Measurements from ENCODE around the gene RAB36.

RAB36 gene

DNA sequence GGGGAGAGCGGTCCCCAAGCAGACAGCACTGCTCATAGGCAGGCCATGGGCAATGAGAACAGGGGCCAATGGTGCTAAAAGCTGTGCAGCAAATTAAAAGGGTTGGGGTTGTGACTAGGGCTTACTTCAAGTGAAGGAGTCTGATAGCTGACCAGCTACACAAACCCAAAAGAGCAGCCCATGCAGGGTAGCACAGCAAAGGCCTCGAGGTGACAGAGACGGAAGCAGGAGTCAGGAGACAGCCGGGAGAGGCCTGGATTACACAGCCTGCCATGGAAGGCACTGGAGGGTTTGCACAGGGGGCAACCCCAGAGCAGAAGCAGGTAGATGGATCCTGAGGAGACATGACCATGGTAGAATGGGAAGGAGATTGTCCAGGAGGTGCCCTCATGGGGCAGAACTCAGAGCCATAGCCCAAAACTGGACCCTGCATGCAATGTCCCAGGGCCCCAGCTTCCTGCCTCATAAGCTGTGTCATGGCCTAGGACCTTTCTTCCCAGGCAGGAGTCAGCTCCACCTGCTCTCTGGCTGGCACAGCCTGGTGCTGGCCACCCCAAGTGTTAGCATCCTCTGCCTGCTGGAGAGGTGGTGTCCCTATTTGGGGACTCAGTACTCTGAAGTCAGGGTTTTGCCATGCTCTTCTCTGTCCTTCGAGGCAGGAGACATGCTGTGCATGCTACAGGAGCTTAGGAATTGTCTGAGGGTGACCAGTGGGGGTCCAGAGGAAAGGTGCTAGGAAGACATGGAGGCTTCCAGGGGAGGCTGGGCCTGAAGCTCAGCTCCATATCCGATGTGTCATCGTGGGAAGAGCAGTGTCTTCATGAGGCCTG is 36.8 kb upstream of the RAB36 start:
- DNase-seq: no peak

DNA sequence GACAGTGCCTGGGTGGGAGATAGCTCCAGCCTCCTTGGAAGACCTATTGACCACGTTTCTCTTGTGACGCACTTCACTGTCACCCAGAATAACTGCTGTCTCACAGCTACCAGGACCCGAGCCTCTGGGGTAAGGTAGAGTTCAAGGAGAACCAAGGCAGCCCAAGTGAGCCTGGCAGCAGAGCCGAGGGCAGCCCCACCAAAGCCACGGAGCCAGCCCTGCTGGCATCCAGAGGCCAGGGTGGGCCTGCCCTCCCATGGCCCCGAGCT is 36.3 kb upstream of the RAB36 start:
- no peak for DNase-seq

DNA sequence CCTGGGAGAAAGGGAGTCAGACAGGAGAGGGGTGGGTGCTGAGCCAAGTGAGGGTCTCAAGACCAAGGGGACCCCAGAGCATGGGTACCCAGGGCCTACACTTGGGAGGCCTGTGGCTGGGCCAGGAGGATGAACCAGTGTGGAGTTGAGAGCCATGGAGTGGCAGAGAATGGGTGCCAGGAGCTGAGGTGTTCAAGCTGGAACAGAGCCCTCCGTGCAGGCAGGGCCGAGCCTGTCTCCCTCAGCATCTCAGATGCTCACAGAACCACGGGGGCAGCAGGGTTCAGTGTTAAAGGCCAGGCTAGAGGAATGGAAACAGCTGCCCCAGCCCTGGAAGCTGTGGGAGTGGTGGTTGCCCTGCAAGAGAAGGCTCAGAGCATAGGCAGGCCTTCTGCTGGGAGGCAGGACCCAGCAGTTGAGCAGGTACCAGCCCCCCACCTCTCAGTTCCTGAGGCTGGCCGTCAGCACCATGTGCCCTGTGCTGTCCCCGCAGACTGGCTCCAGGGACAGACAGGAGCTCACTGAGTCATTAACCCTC is 35.8 kb upstream of the RAB36 start:
- DNase-seq: no peak

DNA sequence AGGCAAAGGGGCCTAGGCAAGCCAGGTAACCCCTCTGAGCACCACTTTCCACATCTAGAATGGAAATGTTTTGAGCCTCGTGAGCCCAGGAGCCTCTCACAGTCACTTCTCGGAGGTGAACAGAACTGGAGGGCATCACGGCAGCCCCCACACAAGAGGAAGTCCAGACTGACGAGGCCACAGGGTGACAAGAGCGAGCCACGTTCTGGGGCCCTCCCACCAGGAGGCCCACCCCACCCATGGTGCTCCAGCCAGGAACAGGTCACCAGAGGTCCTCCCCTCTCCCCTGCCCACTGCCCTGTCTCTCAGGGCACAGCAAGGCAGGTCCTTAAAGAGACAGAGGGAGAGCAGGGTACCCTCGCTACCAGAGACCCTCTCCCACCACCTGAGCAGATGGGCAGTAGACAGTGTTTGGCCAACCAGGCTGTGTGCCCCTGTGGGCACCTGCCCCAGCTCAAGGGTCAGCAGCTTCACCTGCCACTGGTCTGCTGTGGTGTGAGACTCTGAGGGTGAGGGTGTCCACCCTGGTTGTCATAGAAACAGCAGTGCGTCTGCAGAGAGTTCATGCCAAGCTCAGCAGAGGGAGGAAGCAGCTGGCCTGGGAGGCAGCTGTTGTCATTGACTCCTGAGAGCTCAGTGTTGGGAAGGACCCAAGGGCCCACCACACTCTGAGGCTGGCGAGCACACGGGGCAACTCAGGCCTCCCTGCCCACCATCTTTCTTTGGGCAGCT is 34.9 kb upstream of the RAB36 start:
- DNase-seq: no peak

DNA sequence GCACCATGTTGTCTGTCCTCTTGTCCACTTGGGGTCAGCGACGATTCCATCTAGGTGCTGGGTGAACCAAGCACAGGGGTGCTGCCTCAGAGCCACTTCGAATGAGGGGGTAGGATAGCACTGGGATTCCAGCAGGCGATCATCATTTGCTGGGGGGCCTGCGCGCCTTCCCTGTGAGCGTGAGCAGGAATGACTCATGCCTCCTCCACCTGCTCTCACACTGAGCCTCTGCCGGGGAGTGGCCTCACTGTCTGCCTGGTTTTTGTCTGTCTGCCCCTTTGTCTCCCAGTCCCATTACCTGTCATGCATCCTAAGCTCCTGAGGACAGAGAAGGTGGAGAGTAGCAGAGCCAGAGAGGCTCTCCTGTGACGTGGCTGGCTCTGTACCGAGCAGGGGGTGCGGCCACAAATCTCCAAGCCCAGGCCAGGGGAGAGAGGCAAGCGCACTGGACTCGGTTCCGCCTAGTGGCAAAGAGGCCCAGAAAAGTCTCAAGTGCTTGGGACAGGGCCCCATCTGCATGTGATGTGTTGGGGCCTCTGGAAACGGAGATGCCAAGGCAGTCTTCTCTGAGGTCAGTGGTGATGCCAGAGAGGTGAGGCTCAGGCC is 34.3 kb upstream of the RAB36 start:
- no peak for DNase-seq

DNA sequence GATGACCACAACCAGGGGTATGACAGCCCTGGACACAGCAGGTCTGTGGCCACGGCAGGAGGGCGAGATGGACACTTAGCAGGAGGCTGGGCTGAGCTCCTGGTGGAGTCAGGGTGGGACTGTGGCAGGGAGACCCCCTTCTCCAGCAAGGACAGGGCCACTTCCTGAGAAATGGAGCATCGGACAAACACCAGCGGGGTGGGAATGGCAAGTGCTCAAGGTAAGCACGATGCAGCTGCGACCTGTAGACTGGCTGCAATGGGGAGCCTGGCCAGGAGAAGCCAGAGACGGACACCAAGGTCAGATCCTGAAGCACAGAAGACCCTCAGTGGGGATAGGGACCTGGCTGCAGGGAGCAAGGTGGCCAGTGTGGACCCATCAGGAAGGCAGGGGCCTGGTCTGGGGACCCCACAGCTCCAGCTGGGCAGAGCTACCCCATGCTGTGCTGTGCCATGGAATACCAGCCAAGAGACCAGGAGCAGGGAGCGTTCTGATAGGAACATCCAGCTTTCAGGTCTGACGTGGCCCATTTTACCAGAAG is 32.7 kb upstream of the RAB36 start:
- no peak for DNase-seq

DNA sequence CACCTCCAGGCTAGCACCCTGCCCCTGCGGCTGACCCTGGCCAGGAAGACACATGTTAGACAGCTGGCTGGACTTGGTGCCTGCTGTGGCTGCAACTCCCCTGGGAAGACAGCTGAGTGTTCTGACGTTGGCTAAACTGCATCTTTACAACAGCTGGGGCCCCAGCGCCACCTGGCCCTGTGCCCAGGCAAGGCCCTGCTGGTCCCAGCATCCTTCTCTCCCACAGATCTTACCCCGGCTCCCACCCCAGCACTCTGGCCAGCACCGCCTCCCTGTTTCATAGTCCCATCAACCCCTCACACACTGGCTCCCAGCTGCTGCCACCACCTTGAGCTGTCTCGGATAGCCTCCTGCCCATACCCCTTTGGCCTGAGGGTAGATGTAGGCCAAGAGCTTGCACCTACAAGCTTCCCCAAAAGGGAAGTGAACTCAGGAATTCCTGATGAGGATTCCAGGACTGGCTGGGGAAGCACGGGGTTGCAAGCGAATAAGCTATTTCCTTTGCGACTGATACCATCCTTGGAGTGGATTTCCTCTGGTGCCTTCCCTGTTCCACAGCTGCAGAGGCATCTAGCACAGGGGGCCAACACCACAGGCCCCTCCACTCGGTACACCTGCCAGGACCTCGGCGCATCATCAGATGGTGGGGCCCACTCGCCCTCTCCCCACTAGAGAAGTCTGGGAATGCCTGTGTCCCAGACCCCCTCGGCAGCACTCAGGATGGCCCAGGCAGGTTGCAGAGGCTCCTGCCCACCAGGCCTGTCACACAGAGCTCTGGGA is 32.0 kb upstream of the RAB36 start:
- no peak for DNase-seq

DNA sequence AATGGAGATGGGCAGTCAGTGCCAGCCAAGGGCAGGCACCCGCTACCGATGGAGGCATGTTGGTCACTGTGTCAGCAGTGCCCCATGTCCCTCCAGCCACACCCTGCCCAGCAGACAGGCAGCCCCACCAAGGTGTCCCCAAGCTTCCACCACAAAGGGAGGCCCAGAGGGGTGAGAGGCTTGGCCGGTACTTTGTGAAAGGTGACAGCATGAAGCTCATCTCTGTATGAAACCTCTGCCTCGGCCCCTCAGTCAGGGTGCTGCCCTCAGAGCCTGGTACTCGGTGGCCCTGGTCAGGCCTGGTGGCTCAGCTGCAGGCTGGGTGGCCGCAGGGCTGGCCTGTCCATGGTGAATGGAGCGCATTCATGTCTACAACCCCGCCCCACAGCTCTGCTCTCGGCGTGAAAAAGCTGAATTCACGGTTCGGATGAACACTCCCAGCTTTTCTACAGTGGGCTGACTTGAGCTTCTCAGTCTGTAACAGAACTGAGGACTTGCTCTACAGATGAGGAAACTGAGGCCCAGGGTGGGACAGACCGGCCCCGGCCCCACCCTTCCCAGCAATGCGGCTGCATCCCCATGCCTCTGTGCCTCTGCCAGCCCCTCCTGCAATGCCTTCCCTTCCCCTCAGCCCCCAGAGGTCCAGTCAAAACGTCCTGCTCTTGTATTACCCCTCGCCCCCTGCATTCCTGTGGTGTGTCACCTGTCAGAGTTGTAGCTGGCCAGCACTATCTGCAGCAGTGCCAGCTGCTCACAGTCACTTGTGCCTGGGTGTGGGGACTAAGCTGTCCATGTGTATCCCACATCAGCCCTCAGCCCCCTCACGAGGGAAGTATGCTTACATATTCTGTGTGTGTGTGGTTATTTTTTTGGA is 31.2 kb upstream of the RAB36 start:
- no peak for DNase-seq

DNA sequence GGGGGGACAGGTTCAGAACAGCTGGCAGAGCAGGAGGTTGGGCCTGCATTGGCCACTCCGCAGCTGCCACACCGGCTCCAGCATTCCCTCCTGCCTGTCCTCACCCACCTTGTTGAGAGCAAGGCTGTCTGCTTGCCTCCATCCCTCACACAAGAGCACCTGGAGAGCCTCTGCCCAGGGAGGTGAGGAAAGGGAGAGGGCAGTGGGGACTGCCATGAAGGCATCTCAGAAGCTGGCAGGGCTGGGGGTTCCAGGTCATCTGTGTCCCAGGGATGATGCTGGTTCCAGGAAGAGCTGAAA is 30.6 kb upstream of the RAB36 start:
- no peak for DNase-seq

DNA sequence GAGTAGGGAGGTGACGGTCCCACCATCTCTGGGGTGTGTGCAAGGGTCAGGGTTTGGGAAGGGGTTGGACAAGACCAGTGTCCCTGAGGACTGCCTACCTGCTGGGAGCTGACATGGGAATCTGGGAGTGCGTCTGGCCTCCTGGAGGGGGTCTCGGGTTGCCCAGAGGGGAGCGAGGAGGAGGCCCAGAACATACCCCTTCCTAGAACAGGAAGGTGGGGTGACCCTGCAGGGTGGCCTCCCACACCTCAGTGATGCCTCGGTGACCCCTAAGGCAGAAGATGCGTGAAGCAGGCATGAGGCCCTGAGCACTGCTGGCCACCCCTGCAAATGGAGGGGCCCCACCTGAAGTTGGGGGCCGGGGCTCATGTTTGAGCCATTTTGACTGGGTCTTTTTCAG is 29.9 kb upstream of the RAB36 start:
- DNase-seq: no peak

DNA sequence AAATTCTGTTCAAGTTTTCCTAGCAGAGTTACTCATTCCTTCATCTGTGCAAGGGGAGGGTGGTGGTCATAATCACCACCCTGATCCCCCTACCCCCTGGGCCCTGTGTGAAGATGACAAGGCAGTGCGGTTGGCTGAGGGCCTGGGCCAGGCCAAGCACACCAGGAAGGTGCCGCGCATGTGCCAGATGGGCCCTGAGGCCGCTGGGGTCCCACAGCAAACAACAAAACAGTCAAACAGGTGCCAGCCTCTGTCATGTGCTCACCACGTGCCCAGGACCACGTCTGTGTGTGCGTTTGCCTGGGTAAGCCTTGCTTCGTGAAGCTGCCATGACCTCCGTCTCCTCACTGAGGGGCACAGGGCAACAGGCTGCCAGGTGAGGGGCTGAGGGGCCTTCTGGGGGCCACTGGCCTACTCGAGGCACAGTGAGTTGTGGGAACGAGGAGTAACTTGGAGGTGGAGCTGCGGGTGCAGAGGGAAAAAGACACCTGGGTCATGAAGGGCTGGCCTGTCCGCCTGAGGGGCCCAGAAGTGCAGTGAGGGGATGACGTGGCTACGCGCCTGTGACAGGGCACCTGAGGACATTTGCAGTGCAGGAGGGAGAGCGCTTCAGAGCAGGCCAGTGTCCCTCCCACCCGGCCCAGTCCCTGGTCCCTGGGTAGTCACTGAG is 29.3 kb upstream of the RAB36 start:
- no peak for DNase-seq

DNA sequence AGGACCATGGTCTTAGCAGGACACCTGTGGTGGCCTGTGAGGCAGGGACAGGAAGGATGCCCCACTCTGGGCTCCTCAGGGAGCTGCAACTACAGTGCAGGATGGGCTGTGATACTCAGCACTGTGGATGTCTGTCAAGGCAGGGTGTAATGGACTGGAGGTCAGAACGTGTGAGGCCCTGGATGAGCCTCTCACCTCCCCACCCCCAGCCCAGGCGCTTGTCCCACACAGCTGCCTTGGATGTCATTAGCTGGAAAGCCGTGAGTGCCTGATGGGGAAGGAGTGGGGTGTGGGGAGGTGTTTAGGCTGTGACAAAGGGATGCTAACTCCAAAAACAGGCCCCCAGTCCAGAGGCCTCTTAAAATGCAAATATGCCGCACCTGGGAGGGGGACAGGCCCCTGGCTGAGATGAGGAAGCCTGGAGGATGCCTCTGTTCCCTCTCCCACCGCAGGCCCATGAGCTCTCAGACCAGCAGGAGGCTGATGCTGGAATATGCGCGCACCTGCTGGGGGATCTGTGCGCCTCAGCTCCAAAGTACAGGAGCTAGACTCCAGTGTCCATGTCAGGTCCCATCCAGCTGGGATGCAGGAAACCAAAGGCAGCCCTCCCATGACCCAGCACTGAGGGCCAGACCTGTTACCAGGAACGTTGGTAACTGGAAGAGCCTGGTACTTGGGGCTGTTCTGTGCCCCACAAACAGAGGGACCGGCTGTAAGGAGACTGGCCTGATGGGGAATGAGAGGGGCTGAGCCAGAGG is 28.6 kb upstream of the RAB36 start:
- no peak for DNase-seq

DNA sequence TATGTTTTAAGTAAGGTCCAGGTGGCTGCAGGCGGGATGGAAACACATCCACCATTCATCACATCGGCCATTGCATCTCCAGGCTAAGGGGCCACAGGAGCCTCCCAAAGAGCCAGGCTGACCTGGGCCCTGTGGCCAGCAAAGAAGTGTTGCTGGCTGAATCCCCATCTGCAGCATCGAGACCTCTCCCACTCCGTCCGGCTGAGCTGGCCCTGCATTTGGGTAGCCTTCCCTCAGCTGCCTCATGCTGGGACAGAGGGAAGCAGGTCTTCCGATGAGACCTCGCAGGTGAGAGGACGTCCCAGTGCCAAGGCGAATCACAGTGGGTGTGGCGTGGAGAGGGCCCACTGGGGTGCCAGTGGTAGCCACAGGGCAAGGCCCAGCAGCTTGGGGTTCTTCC is 28.0 kb upstream of the RAB36 start:
- DNase-seq: no peak

DNA sequence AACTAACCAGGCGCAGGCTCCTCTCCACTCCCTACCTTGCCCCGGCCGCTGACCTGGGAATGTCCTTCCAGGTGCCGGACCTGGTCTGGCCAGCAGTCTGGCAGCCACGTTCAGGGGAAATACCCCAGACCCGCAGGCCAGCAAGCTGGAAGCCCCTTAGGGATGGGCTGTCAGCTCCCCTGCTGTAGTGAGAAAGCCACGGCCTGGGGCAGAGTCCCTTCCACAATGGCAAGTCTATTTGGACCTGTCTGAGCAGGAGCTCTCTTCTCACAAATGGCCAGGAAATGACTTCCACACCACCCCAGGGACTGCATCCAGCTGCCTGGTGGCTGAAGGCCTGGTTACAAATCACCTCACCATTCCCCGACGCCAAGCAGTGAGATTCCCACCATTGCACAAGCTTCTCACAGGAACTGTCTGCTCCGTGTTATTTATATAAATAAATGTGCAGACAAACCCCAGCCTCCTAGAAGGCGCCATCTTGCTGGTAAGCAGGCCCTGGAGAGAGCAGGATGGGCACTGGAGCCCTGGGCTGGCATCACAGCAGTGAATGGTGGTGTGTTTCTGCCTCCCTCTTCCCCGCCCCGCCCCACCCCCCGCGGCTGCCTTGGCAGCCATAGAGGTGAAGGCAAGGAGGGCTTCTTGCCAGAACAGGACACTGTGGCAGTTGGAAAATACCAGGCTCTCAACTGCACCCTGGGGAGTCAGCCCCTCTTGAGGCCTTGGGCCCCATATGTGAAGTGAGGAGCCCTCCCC is 27.2 kb upstream of the RAB36 start:
- DNase-seq: no peak

DNA sequence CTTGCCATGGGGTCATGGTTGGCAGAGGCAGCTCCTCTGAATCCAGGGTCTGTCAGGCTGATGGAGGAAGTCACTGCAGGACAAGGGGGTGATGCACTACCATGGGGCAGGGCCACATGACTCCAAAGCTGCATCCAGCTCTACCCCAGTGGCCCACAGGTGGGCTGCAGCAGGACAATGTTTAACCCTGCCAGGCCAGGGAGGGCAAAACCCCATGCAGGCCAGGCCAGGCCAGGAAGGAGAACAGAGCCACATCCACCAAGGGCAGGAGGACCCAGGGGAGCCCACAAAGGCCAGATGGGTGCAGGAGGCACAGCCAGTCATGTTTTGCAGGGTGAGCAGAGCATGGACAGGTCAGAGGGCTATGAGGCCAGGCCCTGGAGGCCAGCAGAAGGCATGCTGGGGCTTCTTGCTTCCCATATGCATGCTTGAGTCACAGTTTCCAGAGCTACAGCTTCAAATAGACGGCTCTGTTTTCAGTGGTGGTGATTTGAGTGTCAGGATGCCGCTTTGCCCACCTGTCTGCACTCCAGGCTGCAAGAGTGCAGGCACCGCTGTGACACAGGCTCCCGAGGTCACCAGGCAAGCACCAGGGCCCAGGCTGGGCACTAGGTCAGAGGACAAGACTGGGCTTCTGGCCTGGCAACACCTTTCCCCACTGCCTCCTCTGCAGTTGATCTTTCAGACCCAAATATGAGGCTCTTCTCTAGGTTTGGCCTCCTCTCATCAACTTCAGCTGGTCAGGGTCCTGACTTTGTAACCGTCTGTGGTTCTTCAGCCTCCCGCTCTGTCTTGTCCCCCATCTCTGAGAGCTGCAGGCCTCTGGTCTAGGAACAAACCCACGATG is 26.4 kb upstream of the RAB36 start:
- no peak for DNase-seq

DNA sequence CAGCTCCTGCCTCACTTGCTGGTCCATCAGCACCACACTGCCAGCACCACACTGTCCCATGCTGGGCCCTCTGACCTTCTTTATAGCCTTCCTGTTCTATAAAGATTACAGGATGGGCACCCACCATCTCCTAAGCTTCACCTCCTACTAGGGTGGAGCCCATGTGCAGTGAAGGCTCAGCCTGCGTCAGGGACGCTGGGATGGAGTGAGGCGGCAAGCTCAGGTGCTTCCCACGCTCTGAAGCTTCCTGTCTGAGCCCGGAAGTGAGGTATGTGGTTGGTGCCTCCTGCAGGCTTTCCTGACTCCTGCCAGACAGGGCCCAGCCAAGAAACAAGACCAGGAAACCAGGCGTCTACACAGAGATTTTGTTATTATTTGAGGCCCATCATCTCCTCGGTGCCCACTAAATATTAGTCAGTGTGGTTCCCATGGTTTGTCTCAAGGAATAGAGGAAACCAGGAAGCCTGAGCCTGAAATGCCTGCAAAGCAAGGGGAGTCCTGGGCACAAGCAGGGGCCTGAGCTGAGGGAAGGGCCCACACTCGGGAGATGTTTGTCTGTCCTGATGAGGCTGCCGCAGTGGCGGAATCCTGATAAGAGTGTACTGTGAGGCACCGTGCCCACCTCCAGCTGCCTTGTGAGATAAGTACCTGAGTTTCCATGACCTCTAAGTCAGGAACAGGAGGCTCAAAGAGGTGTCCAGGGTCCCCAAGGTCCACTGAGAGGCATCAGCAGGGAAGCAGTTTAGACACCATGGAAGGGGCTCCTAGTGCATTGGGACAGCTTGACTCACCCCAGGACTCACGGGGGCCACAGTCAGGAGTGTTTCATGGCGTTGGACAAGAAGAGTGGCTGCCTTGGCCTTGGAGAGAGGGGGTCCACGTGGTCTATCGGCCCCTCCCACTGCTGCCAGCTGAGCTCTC is 25.5 kb upstream of the RAB36 start:
- peak; percentile 63 for DNase-seq

DNA sequence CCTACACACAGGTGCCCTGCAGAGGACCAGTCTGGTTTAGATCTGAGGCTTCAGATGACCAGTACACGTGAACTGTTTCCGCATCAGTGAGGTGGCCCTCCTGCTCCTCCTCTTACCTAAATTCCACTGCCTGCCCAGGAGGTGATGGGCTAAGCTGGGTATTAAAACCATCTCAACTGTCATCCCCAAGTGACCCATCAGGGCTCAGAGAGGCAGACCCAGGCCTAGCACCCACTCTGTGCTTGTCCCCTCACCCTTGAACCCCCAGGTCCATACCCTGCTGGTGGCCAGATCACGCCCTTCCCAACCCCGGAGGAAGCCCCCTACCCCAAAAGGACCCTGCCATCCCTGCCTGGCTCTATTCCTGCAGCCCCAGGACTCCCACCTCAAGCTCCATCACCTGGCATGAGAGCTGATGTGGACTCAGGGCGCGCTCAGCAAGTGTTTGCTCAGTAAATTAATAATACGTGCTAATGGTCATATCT is 24.8 kb upstream of the RAB36 start:
- DNase-seq: no peak

DNA sequence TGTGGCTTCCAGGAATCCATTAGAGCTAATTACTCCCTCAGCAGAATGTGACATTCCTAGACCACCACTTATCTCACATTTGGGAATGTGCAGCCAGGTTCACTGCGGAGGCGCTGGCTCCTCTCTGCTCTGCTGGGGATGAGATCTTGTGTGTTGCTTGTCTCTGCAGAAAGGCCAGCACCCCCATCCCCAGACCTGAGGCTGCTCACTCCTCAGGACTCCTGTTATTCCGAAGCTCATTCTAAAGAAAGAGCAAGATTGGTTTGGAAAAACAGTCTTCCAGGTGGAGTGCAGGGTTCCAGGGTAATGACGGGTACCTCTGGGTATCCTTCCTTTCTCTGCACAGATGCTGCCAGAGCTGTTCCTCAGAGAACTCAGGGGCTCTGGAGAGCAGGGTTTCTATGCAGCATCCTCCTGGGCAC is 24.3 kb upstream of the RAB36 start:
- no peak for DNase-seq

All from activated naive CD4-positive, alpha-beta T cell treated with Interleukin-2 at 50 U/mL for 16 hours (primary cell).